Stimulated activated CD4-positive, alpha-beta T cell treated with anti-CD3 and anti-CD28 coated beads, Interleukin-12 subunit alpha, Interleukin-12 subunit beta, amount 100 ng/mL, for 24 hours (primary cell): ENCODE data around the gene KCNJ8.
"Not testable (repeated sequence)": the region's sequence is repeated elsewhere in the genome, so short reads cannot be mapped to it uniquely, and the experiment has no call there.

Source experiments
- DNase-seq, 2 experiments: peaks; one replicate each; pipeline ENCODE4 v3.0.0-alpha.2; 2020; ENCODE audit warnings: low read depth in 2 of 2

The KCNJ8 gene

DNA sequence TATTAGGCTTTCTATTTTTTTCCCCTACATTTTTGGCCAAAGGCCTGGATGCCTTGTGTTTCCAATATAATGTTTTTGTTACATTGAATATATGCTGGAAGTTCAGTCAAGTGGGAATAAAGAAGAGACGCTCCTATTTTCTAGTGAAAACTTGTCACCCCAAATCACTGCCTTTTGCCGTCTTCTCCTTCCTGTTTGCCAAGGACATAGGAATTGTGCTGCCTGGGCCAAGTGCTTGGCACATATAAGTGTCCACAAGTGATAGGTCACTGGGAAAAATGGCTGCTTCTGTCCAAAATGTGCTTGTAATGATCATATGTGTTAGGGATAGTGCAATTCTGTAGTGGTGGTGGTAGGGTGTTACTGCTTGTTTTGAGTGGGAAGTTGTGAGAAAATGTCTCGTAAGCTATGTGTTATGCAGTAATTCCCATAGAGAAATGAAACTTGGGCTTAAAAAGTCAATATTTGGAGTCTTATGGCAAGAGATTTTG, 11.6 kb upstream of the KCNJ8 start:
- DNase-seq = no peak

DNA sequence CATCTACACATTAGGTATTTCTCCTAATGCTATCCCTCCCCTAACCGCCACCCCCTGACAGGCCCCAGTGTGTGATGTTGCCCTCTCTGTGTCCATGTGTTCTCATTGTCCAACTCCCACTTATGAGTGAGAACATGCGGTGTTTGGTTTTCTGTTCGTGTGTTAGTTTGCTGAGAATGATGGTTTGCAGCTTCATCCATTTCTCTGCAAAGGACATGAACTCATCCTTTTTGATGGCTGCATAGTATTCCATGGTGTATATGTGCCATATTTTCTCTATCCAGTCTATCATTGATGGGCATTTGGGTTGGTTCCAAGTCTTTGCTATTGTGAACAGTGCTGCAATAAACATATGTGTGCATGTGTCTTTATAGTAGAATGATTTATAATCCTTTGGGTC, 8.2 kb upstream of the KCNJ8 start:
- DNase-seq = not testable (repeated sequence)

DNA sequence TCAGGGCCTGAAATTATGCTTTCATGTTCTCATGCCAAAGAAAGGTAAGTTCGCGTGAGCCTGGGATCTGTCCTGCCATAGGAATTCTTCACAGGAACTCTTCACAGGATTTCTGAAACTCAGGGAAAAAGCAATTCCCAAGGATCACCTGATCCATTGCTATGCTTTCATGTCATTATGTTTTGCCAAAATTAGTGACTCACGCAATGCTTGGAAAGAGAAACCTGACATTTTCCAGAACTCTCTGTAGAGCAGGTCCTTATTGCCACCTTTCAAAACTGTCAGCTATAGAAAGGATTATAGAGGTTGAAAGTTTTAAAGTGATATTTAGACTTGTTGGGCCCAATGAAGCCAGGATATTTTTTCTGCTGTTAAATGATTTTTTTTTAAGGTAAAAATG, 6.3 kb upstream of the KCNJ8 start:
- DNase-seq = no peak

DNA sequence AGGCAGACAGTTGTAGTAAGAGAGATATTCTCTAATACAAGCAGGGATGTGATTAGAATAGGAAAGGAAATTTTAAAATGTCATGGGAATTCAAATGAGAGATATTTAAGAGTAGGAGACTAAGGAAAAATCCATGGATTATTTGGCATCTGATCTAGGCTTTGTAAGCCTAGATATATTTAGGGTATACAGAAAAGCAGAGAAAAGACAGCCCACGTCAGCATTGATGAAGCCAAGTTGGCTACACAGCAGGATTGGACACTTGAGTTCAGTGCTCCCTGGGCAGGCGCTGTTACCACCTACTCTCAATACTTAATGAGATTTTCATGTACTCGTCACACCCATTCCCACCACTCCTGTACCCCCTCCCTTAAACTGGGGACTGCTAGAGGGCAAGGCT, 1.7 kb upstream of the KCNJ8 start:
- no peak for DNase-seq

DNA sequence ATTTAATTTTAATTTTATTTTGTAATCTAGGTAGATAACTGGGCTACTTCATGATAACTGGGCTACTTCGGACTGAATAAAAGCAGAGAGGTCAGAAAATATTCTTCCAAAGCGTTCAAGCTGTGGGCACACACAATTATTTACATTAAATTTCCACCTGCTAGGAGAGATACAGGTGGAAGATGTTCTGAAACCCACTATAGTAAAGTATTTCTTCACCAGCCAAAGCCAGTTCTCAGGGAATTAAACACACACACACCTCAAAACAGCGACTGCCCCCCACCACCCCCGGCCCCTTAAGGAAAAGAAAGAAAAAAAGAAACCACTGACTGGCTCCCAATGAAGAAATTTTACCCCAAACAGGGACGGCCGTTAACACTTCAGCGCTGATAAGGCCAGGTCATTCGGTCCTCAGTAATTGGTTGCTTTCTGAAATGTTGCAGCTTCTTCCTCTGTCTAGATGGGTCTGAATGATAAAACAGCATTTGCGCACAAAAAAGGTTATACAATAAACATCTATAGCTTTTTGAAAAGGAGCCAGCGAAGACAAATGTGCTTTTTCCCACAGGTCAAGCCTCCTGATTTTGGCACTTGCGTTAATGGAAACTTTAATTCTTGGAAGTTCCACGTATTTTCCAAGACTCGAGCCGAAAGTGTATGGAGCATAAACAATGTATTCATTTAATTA, 771 bp upstream of the KCNJ8 start:
- no peak for DNase-seq

DNA sequence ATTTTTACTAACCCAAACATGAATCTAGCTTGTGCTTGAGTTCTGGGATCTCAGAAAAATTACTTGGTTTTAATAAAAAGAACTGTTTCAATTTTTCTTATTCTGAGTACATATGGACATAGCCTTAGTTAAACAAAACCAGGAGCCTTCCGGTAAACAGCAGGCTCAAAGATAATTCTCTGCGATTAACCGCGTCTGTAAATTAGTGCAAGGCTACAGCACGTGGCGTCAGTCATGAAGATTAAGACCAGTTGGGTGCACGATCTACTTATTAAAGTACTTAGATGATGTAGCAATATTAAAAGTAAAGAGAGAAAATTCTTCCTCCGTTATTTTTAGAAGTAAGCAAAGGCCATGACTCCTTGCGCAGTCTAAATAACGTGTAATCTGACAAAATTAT, 700 bp downstream of the KCNJ8 start:
- no peak for DNase-seq

DNA sequence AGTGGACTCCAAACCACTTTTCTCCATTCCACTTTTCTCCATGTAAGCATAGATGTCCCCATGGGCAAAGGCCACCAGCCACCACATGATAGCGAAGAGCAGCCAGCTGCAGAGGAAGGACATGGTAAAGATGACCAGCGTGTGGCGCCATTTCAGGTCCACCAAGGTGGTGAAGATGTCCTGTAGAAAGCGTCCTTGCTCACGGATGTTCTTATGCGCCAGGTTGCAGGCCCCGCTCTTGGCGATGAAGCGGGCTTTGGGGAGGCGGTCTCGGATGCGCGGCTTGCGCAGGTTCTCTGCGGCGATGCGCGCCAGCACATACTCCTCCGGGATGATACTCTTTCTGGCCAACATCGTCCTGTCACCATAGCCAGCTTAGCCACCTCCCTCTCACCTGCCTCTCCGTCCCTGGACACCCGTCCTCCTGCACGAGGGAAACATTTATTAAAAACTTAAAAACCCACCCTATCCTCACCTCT, 1.2 kb downstream of the KCNJ8 start:
- no peak for DNase-seq

DNA sequence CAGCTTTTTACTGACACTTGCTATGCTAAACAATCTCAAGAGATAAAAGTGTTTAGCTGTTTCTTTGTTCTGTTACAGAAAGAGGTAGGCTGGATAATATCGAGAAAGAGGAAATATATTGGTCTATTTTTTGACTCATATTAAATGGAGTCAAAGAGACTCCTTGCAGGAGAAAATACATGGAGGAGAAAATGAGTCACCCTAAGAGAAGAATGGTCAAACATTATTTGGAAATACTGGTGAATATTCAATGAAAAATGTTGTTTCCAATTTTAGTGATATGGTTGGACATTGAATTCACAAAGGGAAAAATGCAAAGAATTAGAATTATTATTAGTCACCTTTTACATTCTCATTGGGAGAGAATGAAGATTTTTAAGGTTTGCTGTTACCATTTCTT, 3.2 kb downstream of the KCNJ8 start:
- no peak for DNase-seq

DNA sequence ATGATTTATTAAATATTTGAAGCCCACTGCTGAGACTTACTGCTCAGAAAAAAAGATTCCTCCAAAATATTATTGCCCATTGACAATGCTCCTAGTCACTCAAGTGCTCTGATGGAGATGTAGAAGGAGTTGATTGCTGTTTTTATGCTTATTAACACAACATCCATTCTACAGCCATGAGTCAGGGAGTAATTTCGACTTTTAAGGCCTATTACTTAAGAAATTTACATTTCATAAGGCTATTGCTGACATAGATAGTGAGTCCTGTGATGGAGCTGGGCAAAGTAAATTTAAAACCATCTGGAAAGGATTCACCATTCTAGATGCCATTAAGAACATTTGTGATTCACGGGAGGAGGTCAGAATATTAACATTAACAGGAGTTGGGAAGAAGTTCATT, 5.2 kb downstream of the KCNJ8 start:
- DNase-seq = no peak

DNA sequence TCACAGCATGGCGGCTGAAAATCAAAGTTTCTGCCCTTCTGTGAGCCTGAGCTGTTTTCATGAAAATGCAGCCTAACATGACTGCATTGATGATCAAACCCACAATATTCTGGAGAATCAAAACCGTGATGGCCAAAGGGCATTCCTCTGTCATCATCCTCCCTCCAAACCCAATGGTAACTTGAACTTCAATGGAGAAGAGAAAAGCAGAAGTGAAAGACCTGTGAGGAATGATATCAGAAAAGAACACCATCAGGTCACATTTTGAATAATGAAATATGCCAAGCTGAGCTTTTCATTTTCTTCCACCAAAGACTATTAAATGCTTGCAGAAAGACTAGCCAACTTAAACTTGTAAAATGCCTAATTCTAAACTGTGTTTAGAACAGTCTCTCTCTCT, 8.1 kb downstream of the KCNJ8 start:
- DNase-seq = no peak

DNA sequence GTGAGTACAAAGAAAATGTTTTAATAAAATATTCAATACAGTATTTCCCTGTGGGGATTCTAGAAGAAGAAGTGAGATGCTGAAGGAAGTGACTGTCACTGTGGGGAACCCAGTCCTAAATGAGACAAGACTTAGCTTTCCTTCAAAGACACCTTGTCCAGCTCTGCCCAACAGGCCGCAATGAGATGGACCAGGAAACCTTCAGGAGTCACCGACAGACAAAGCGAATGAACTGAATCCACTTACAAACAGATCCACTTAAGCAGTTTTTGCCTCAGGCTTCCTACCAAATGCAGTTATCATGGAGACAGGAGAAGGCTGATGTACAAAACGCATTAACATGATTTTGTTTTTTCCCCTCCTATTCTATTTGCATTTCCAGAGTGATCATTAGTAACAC, 9.6 kb downstream of the KCNJ8 start:
- DNase-seq = no peak

DNA sequence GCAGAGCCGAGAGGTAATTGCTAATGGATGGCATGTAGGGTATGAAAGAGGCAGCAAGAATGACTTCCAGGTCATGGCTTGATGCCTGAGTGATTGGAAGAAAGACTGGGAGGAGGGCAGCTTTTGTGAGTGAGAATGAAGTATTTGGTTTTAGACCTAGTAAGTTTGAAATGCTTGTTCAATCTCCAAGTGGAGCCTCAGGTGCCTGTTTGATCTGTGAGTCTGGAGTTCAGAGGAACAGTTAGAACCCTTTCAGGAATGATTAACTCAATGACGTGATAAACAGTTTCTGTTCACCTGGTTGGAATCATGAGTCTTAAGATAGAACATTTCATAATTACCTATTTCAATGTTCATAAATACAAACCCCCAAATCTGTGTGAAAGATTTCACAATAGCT, 10.4 kb downstream of the KCNJ8 start:
- DNase-seq = no peak

DNA sequence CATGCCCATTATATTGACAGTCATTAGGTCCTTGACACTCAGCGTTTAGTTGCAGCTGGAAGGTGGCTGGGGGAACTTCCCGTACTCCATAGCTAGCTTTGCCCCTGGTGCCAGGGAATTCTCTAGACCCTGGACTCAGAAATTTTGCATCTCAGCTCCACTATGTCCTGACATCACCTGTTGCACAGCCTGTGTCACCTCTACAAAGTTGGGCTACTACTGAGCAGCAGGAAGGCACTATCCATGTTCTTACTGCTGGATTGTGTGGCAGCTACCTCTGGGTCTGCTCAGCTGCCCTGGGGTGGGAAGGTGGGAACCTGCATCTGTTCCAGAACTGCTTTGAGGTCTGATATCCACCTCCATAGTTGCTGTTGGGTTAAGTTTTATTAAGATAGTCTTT, 11.0 kb downstream of the KCNJ8 start:
- no peak for DNase-seq

DNA sequence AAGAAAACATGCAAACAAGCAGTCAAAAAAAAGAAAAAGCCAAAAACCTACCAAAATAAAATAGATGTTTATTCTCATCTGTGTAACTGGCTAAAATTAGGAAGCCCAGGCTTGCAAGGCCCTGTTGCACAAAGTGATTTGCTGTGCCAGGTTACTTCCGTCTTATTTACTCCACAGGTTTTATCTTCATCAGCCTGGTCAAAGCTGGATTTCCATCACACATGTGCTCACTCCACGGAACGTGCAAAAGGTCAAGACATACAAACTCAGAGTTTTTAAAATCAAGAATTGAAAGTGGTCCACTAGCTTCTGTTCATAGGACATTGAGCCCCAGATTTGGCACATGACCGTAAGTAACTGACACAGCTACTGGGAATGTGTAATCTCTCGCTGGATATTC, 14.8 kb downstream of the KCNJ8 start:
- DNase-seq = no peak

DNA sequence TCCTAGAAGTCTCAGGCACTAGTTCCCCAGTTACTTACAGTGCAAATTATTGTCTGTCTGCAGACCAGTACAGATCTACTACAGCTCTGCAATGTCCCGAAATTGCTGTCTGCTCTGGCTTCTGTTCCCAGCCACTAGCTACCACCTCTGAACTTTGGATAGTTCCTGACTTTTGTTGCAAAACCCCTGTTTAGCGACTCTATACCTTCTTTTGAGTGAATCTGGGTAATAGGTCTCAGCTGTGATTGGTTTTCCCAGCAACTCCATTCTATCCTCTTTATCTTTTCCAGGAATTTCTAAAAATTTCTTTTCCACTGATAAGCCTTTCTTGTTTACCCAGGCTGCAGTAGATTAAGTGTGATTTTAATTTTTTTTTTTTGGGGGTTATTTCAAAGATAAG, 16.8 kb downstream of the KCNJ8 start:
- DNase-seq = no peak

DNA sequence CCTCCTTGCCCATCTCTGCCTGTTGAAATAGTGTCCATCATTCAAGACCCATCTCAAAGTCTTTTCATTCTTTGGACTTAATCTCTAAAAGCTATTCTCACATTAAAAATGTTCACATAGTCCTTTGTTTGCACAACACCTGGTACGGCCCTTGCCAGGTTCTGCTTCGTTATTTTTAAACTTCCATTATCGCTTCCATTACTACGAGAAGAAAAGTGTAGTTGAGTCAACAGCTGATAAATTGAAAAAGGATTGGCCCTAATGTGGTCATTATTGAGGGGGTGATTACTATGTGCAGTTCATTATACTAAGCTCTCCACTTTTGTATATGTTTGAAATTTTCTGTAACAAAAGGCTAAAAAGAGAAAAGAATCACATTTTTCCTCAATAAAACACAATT, 17.8 kb downstream of the KCNJ8 start:
- no peak for DNase-seq

DNA sequence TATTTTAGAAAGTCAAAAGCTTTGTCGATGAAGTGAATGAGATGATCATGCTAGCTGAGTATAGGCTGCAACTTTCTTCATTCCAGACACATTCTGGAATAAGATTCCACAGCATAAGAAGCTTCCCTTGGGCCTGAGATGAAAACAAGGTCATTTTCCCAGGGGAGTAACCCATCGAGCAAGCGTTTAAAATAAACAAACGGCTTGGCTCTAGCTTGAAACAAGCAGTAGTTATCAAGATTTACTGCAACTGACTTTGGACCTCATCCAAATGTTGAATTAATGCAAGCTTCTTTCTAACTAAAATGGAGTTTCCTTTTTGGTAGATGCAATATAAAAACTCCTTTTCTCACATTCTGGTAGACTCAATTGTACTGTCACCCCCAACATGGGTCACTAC, 23.0 kb downstream of the KCNJ8 start:
- no peak for DNase-seq

DNA sequence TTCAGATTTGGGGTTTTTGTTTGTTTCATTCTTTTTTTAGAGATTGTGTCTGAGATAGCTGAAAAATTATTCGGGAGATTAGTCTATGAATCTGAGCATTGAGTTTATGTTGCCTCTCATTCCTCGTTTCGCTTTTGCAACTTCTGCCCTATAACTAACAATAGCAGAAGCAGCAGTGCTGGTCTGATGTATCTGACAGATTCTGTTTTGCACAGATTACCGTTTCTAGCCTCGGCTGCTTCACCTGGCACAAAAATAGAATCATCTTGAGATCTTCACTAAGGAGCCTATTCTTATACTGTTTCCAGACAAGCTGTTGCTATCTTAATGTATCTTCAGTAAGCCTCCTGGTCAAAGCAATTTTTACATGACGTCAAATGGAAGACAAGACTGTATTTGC, 29.2 kb downstream of the KCNJ8 start:
- DNase-seq = no peak

DNA sequence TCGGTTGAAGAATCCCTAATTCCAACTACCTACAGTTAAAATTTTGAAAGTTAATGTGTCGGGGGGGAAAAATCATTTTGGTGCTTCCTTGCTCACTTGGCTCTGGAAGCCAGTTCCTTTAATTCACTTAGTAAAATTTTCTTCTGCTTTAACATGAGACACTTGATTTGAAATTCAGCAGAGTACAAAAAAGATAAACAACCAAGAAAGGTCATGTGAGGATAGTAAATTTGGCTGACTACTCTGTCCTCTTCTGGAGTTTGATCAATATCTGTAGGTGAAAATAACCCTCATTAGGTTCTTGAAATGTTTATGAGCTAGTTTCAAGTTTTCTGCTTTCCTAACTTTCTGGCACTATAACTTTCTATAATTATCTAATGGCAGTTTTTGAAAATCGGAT, 43.4 kb downstream of the KCNJ8 start:
- DNase-seq = no peak

DNA sequence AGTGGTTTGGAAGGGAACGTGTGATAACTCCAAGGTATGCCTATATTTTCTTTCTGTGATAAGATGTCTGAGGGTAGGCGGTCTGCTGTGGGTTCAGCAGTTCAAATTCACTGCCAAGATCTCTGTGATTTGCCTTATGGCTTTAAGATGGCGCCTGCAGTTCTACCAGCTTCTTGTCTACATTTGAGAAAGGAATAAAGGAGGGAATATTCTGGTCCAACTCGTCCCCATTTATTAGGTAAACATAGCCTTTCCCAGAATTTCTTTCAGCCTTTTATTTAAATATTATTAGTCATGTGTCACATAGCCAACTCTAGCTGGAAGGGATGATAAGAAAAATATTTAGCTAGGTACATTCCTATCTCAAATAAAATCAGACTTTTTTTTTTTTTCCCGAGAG, 48.8 kb downstream of the KCNJ8 start:
- DNase-seq = no peak

DNA sequence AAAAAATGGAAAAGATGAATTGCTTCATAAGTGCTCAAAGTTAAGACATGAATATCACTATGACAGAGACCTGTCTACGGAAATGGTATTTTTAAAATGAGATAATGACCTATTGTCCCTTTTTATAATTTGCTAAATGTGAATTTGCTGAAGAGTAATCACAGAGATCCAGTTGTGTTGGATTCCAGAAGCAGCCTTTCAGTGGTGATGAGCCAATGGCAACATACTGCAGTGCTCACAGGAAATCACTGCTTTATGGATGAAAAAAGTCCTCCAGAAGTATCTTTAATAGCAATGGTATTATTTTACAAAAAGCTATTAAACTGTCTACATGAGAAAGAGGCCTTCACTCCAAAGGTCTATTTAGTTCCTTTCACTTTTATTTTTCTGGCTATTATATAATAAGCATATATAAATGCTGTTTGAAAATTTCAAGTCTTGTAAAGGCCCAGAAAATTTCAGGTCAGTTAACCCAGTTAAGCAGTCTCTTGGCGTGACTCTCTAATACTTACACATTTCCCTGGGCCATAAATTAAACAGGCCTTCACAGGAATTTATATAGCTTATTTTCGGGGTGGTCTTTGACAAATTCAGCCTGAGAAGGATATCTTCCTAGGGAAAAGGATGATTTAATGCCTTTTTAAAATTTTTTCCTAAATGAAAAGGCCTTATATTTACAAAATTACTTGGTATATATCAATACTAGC, 55.4 kb downstream of the KCNJ8 start:
- DNase-seq = no peak

DNA sequence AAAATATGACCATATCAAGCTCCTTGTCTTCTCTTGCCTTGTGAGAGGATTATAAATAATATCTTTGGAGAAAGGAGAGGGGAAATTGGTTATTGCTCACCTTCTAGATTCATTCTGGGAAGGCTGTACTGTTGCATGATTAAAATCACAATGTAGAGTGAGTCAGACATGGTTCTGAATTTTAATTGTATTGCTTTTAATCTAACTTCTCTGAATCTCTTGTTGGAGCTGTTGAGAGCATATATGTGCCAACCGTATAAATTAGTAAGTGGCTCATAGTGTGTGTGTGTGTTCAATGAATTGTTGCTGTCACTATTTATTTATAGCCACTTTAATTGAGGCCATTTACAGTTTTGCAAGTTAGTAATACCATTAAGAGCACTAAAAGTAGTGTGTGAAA, 56.1 kb downstream of the KCNJ8 start:
- DNase-seq = no peak

DNA sequence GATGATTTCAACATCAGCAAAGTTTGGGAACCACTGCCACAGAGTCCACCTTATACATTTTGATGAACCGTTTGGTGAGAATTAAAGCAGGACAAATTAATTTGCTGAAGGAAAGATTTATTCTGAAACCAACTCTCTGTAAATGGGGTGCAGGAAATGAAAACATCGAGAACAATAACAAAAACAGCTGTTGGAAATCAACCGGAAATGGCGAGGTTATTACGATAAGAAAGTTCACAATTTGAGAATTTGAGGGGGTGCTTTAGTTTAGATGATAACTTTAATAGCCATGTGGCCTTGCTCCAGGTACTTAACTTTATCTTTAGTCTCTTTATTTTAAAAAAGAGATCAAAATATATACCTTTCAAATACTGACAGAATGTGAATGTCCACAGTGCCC, 56.7 kb downstream of the KCNJ8 start:
- DNase-seq = no peak

DNA sequence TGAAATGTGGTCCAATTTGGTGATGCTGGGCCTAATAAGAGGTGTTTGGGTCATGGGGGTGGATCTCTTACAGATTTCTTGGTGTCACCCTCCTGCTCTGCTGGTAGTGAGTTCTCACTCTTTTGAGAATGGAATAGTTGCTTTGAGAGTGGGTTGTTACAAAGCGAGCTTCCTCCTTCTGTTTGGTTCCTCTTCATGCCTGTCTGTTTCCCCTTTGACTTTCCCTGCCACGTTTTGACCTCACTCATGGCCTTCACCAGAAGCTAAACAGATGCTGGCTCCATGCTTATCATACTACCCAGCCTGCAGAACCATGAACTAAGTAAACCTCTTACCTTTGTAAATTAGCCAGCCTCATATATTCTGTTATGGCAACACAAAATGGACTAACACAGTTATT, 59.1 kb downstream of the KCNJ8 start:
- no peak for DNase-seq
